ENCODE measurements around the gene BCAP31. TPM values are rescaled to one million over a fixed set of nuclear protein-coding genes. Genes with fewer than 3 reads are reported as not detected.

Gene BCAP31
- total RNA-seq, 1 donor from 2014 or later: 126 TPM

- Histone ChIP-seq H3K27ac (no peak overlapping the region), H3K4me1 (no peaks in the 10 kb centered on the region), H3K27me3 (no peaks in the 10 kb centered on the region), H3K9me3 (no peaks in the 10 kb centered on the region), H3K4me3 (no peak overlapping the region), H3K36me3 (no peaks in the 10 kb centered on the region)
- intact Hi-C loops (cut with DNase I): no loop called here
- TF ChIP-seq POLR2AphosphoS5 (IDR thresholded peaks at IDR 0.05; ENCODE audit: insufficient read depth in 1 of 2, low read depth in 1 of 2): no peak
- no peak for TF ChIP-seq CTCF (IDR thresholded peaks at IDR 0.05)
- TF ChIP-seq POLR2A (IDR thresholded peaks at IDR 0.05): no peak
- no peak for DNase-seq (ENCODE audit: extremely low spot score in 2 of 2)
Observed at GRCh38 chrX:153735274-153735673, 11.1 kb upstream of the BCAP31 start.

GRCh38 chrX:153734871-153735270 is 10.7 kb upstream of the BCAP31 start:
- no peaks in the 10 kb centered on the region for H3K36me3 ChIP-seq
- no peaks in the 10 kb centered on the region for H3K4me1 ChIP-seq
- H3K27me3 ChIP-seq: no peaks in the 10 kb centered on the region
- DNase-seq (ENCODE audit: extremely low spot score in 2 of 2): no peak
- intact Hi-C loops (cut with DNase I): no loop called here
- H3K9me3 ChIP-seq: no peaks in the 10 kb centered on the region
- no peak overlapping the region for H3K4me3 ChIP-seq
- H3K27ac ChIP-seq: no peak overlapping the region
- TF ChIP-seq POLR2AphosphoS5 (IDR thresholded peaks at IDR 0.05; ENCODE audit: insufficient read depth in 1 of 2, low read depth in 1 of 2) (no peak), POLR2A (IDR thresholded peaks at IDR 0.05) (no peak), CTCF (IDR thresholded peaks at IDR 0.05) (no peak)

- H3K4me3 ChIP-seq: no peak overlapping the region
- intact Hi-C loops (cut with DNase I): no loop called here
- no peaks in the 10 kb centered on the region for H3K27me3 ChIP-seq
- DNase-seq (ENCODE audit: extremely low spot score in 2 of 2): no peak
- no peaks in the 10 kb centered on the region for H3K9me3 ChIP-seq
- no peak overlapping the region for H3K27ac ChIP-seq
- no peaks in the 10 kb centered on the region for H3K4me1 ChIP-seq
- no peak for TF ChIP-seq POLR2AphosphoS5 (IDR thresholded peaks at IDR 0.05; ENCODE audit: insufficient read depth in 1 of 2, low read depth in 1 of 2)
- TF ChIP-seq POLR2A (IDR thresholded peaks at IDR 0.05): no peak
- TF ChIP-seq CTCF (IDR thresholded peaks at IDR 0.05): no peak
- H3K36me3 ChIP-seq: no peaks in the 10 kb centered on the region
Observed at GRCh38 chrX:153733651-153734240, 9.6 kb upstream of the BCAP31 start.

GRCh38 chrX:153732401-153732800 is 8.2 kb upstream of the BCAP31 start:
- Histone ChIP-seq H3K4me3 (no peak overlapping the region), H3K36me3 (no peaks in the 10 kb centered on the region), H3K9me3 (no peaks in the 10 kb centered on the region), H3K27me3 (no peaks in the 10 kb centered on the region), H3K27ac (no peak overlapping the region), H3K4me1 (peaks cover 8% of the 10 kb centered on the region)
- TF ChIP-seq POLR2A (IDR thresholded peaks at IDR 0.05): no peak
- no peak for TF ChIP-seq POLR2AphosphoS5 (IDR thresholded peaks at IDR 0.05; ENCODE audit: insufficient read depth in 1 of 2, low read depth in 1 of 2)
- no peak for TF ChIP-seq CTCF (IDR thresholded peaks at IDR 0.05)
- DNase-seq (ENCODE audit: extremely low spot score in 2 of 2): no peak
- intact Hi-C loops (cut with DNase I): no loop called here

- TF ChIP-seq POLR2AphosphoS5 (IDR thresholded peaks at IDR 0.05; ENCODE audit: insufficient read depth in 1 of 2, low read depth in 1 of 2): no peak
- TF ChIP-seq POLR2A (IDR thresholded peaks at IDR 0.05): no peak
- no peak for DNase-seq (ENCODE audit: extremely low spot score in 2 of 2)
- Histone ChIP-seq H3K4me3 (no peak overlapping the region), H3K27me3 (no peaks in the 10 kb centered on the region), H3K27ac (no peak overlapping the region), H3K36me3 (no peaks in the 10 kb centered on the region), H3K9me3 (no peaks in the 10 kb centered on the region), H3K4me1 (peaks cover 14% of the 10 kb centered on the region)
- intact Hi-C loops (cut with DNase I): no loop called here
Observed at GRCh38 chrX:153731845-153732215, 7.6 kb upstream of the BCAP31 start.

All from vagina (tissue), 2 donors.